ENCODE data around the gene PCDHB4. TPM values are rescaled to one million over a fixed set of nuclear protein-coding genes. Genes with fewer than 3 reads are reported as not detected.
"Not testable (repeated sequence)": the region's sequence is repeated elsewhere in the genome, so short reads cannot be mapped to it uniquely, and the experiment has no call there.

PCDHB4 gene
- 0.40 and 0.43 TPM in 2 replicates for total RNA-seq (2014; rRNA removed; shearing (Covaris generic))
- polyA plus RNA-seq (2015; cell fraction: cytosol; rRNA removed) = 0.65 and 2.0 TPM in 2 replicates
- 1.3 TPM in 2 replicates for polyA plus RNA-seq (2015; cell fraction: nucleus; rRNA removed)

- peak; percentile 64 for DNase-seq (ENCODE audit: low read depth, low spot score)
- in situ Hi-C loops (cut with HindIII; ENCODE audit: low pct_unique_long_range_greater_than_20kb, low sequenced_read_pairs) = no loop called here
Measured at GRCh38 chr5:141121563-141121962, at the start of gene PCDHB4. Gene PCDHB4, plus strand, starts transcription at chr5:141121818. Its CDS starts 181 bp downstream, at chr5:141121999.

DNA sequence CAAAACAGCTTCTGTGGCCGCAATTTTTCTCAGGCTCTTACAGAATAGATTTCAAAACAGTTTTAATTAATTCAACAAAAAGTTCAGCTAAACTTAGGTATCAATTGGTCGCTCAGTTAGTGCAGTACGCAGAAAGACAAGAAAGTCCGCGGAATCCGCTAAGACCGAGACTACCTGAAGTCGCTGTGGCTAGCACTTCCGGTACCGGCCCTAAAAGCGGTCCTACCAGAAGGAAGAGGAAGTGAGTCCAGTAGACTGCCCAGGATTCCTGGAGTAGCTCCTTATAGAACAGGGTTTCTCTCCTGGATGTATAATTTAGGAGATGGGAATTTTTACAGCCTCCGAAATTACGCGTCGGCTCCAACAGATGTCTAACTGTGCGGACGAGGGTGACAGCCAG is 43.8 kb upstream of the PCDHB4 start:
- in situ Hi-C loops (cut with HindIII; ENCODE audit: low pct_unique_long_range_greater_than_20kb, low sequenced_read_pairs) = no loop called here
- no peak for DNase-seq (ENCODE audit: low read depth, low spot score)

DNA sequence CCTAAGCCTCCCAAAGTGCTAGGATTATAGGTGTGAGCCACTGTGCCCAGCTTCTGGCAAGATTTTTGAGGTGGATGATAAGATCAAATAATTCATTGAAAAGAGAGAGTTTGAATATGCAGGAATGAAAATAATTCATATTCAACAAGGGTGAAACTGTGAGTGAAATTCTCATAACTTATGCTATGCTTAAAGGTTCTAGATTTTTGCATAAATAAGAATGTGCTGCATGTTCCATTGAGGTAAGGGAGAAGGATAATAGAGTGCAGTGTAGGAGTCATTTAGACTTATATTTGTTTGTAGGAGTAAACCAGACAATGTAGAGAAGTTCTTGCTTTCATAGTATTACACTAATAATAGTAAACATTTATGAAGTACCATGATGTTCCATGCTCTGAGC is 39.4 kb upstream of the PCDHB4 start:
- no peak for DNase-seq (ENCODE audit: low read depth, low spot score)
- in situ Hi-C loops (cut with HindIII; ENCODE audit: low pct_unique_long_range_greater_than_20kb, low sequenced_read_pairs) = no loop called here

GRCh38 chr5:141084487-141084989 is 37.1 kb upstream of the PCDHB4 start:
- peak; percentile 79 for DNase-seq (ENCODE audit: low read depth, low spot score)
- in situ Hi-C loops (cut with HindIII; ENCODE audit: low pct_unique_long_range_greater_than_20kb, low sequenced_read_pairs) = no loop called here

- DNase-seq (ENCODE audit: low read depth, low spot score) = peak; percentile 65
- in situ Hi-C loops (cut with HindIII; ENCODE audit: low pct_unique_long_range_greater_than_20kb, low sequenced_read_pairs) = no loop called here
Measured at GRCh38 chr5:141094481-141095262, 26.9 kb upstream of the PCDHB4 start, which contains the start of gene PCDHB2. Gene PCDHB2, plus strand, starts transcription at chr5:141094615. Its CDS starts 176 bp downstream, at chr5:141094791.

GRCh38 chr5:141095263-141095641 is 26.4 kb upstream of the PCDHB4 start:
- DNase-seq (ENCODE audit: low read depth, low spot score) = no peak
- in situ Hi-C loops (cut with HindIII; ENCODE audit: low pct_unique_long_range_greater_than_20kb, low sequenced_read_pairs) = no loop called here

GRCh38 chr5:141096181-141096580 is 25.4 kb upstream of the PCDHB4 start:
- in situ Hi-C loops (cut with HindIII; ENCODE audit: low pct_unique_long_range_greater_than_20kb, low sequenced_read_pairs); DNase-seq (ENCODE audit: low read depth, low spot score): not testable (repeated sequence)

GRCh38 chr5:141096586-141096985 is 25.0 kb upstream of the PCDHB4 start:
- DNase-seq (ENCODE audit: low read depth, low spot score); in situ Hi-C loops (cut with HindIII; ENCODE audit: low pct_unique_long_range_greater_than_20kb, low sequenced_read_pairs): not testable (repeated sequence)

- peak; percentile 66 for DNase-seq (ENCODE audit: low read depth, low spot score)
Measured at GRCh38 chr5:141100243-141100805, 21.3 kb upstream of the PCDHB4 start, which contains the start of gene PCDHB3. Gene PCDHB3, plus strand, starts transcription at chr5:141100473. Its CDS starts 177 bp downstream, at chr5:141100650.

DNA sequence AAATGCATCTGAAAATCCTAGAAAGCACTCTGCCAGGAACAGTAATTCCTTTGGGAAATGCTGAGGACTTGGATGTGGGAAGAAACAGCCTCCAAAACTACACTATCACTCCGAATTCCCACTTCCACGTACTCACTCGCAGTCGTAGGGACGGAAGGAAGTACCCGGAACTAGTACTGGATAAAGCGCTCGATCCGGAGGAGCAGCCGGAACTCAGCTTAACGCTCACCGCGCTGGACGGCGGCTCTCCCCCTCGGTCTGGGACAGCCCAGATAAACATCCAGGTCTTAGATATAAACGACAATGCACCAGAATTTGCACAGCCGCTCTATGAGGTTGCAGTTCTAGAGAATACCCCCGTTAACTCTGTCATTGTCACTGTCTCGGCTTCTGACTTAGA is 20.6 kb upstream of the PCDHB4 start:
- no peak for DNase-seq (ENCODE audit: low read depth, low spot score)
- in situ Hi-C loops (cut with HindIII; ENCODE audit: low pct_unique_long_range_greater_than_20kb, low sequenced_read_pairs) = no loop called here

More at GRCh38 chr5:141100243-141100805, 21.3 kb upstream of the PCDHB4 start, which contains the start of gene PCDHB3:
- in situ Hi-C loops (cut with HindIII; ENCODE audit: low pct_unique_long_range_greater_than_20kb, low sequenced_read_pairs) = no loop called here

DNA sequence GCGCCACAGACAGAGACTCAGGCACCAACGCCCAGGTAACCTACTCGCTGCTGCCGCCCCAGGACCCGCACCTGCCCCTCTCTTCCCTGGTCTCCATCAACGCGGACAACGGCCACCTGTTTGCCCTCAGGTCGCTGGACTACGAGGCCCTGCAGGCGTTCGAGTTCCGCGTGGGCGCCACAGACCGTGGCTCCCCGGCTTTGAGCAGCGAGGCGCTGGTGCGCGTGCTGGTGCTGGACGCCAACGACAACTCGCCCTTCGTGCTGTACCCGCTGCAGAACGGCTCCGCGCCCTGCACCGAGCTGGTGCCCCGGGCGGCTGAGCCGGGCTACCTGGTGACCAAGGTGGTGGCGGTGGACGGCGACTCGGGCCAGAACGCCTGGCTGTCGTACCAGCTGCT is 19.5 kb upstream of the PCDHB4 start:
- DNase-seq (ENCODE audit: low read depth, low spot score); in situ Hi-C loops (cut with HindIII; ENCODE audit: low pct_unique_long_range_greater_than_20kb, low sequenced_read_pairs): not testable (repeated sequence)

- in situ Hi-C loops (cut with HindIII; ENCODE audit: low pct_unique_long_range_greater_than_20kb, low sequenced_read_pairs); DNase-seq (ENCODE audit: low read depth, low spot score): not testable (repeated sequence)
Measured at GRCh38 chr5:141102471-141102870, 19.1 kb upstream of the PCDHB4 start.

GRCh38 chr5:141105350-141105749 is 16.3 kb upstream of the PCDHB4 start:
- in situ Hi-C loops (cut with HindIII; ENCODE audit: low pct_unique_long_range_greater_than_20kb, low sequenced_read_pairs) = no loop called here
- no peak for DNase-seq (ENCODE audit: low read depth, low spot score)

GRCh38 chr5:141119250-141119649 is 2.4 kb upstream of the PCDHB4 start:
- no peak for DNase-seq (ENCODE audit: low read depth, low spot score)
- in situ Hi-C loops (cut with HindIII; ENCODE audit: low pct_unique_long_range_greater_than_20kb, low sequenced_read_pairs) = no loop called here

DNA sequence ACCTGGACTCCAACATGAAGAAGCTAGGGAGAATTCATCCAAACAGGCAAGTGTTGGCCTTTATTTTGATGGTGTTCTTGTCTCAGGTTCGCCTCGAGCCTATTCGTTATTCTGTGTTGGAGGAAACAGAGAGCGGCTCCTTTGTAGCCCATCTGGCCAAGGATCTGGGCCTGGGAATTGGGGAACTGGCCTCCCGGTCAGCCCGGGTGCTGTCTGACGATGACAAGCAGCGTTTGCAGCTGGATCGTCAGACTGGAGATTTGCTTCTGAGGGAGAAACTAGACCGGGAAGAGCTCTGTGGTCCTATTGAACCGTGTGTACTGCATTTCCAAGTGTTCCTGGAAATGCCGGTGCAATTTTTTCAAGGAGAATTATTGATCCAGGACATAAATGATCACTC is 367 bp downstream of the PCDHB4 start:
- in situ Hi-C loops (cut with HindIII; ENCODE audit: low pct_unique_long_range_greater_than_20kb, low sequenced_read_pairs) = no loop called here

DNA sequence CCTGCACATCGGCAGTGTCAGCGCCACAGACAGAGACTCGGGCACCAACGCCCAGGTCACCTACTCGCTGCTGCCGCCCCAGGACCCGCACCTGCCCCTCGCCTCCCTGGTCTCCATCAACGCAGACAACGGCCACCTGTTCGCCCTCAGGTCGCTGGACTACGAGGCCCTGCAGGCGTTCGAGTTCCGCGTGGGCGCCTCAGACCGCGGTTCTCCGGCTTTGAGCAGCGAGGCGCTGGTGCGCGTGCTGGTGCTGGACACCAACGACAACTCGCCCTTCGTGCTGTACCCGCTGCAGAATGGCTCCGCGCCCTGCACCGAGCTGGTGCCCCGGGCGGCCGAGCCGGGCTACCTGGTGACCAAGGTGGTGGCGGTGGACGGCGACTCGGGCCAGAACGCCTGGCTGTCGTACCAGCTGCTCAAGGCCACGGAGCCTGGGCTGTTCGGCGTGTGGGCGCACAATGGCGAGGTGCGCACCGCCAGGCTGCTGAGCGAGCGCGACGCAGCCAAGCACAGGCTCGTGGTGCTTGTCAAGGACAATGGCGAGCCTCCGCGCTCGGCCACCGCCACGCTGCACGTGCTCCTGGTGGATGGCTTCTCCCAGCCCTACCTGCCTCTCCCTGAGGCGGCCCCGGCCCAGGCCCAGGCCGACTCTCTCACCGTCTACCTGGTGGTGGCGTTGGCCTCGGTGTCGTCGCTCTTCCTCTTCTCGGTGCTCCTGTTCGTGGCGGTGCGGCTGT is 1.9 kb downstream of the PCDHB4 start:
- DNase-seq (ENCODE audit: low read depth, low spot score); in situ Hi-C loops (cut with HindIII; ENCODE audit: low pct_unique_long_range_greater_than_20kb, low sequenced_read_pairs): not testable (repeated sequence)

More for the DNA sequence above, 367 bp downstream of the PCDHB4 start:
- no peak for DNase-seq (ENCODE audit: low read depth, low spot score)

- in situ Hi-C loops (cut with HindIII; ENCODE audit: low pct_unique_long_range_greater_than_20kb, low sequenced_read_pairs) = no loop called here
- DNase-seq (ENCODE audit: low read depth, low spot score) = peak; percentile 22
Measured at GRCh38 chr5:141127305-141127704, 5.7 kb downstream of the PCDHB4 start.
